HepG2 (cell line): ENCODE results near the gene RPL18. TPM values are rescaled to one million over a fixed set of nuclear protein-coding genes. Genes with fewer than 3 reads are reported as not detected.

Source experiments
- ATAC-seq: fragments of 200-7000 bp; cut with Tn5 transposase; 3 replicates; pipeline ENCODE4 v1.9.1; 2020; ENCODE audit warnings: mild to moderate bottlenecking, moderate library complexity
- BruUV-seq: library from RNA; stranded (reverse); fragments of 400-500 nt; replicated peaks from 2 replicates; lab custom pipeline; 2021; lab: Mats Ljungman, UMichigan
- CTCF ChIA-PET: fragments of 300-600 bp; formaldehyde crosslinking; extraction: SDS; loops from one replicate; lab custom pipeline; 2021; ENCODE audit warnings: low total read pairs, inconsistent platforms, low intra/inter-chr PET ratio; lab: Yijun Ruan, JAX
- POLR2A ChIA-PET: fragments of 350-600 bp; sonication (Branson Sonifier 250); formaldehyde crosslinking; loops from one replicate; lab custom pipeline; 2020; ENCODE audit warnings: antibody characterized with exemption, inconsistent platforms; lab: Yijun Ruan, JAX
- DNase-seq: peaks from one replicate; pipeline ENCODE4 v3.0.0-alpha.2; 2015; ENCODE audit warnings: low spot score
- FAIRE-seq: peaks from 3 replicates; lab custom pipeline; 2011; peaks lifted over from hg19 to GRCh38; lab: Jason Lieb, UNC
- H2AFZ ChIP-seq: one replicate; pipeline ENCODE4 v1.6.1; 2011; ENCODE audit warnings: low read length, inconsistent platforms
- H3K27ac ChIP-seq: fragments of 300-600 bp; 3 replicates; pipeline ENCODE4 v1.8.0; 2011; ENCODE audit warnings: mixed run types, mild to moderate bottlenecking, mixed read lengths, low read length, inconsistent platforms; ENCODE audit not compliant: insufficient read depth; ENCODE audit errors: extremely low read length
- H3K27me3 ChIP-seq, 2 experiments: fragments of 200-600 bp in 1 of 2; 2 replicates in 1 of 2; 3 replicates in 1 of 2; pipeline versions ENCODE4 v1.6.0 to v1.8.0; 2011; ENCODE audit warnings: low read length in 2 of 2, mild to moderate bottlenecking in 2 of 2, moderate library complexity in 2 of 2, inconsistent platforms in 1 of 2; ENCODE audit not compliant: insufficient read depth in 2 of 2, control insufficient read depth in 1 of 2
- H3K36me3 ChIP-seq, 2 experiments: fragments of 200-600 bp in 1 of 2; replicated peaks in 1 of 2; 2 replicates in 1 of 2; 3 replicates in 1 of 2; pipeline versions ENCODE4 v1.5.1 to v1.8.0; 2011; ENCODE audit warnings: low read length in 2 of 2, inconsistent platforms in 1 of 2; ENCODE audit not compliant: insufficient read depth in 2 of 2, control insufficient read depth in 1 of 2
- H3K4me1 ChIP-seq: 2 replicates; pipeline ENCODE4 v1.5.1; 2012; ENCODE audit warnings: low read length, inconsistent platforms; ENCODE audit not compliant: insufficient read depth
- H3K4me2 ChIP-seq: 2 replicates; pipeline ENCODE4 v1.6.0; 2011; ENCODE audit warnings: low read depth, low read length, inconsistent platforms
- H3K4me3 ChIP-seq, 3 experiments: fragments of 200-600 bp in 1 of 3; sonication (generic), shearing (Covaris generic) in 1 of 3; replicated peaks in 1 of 3; 2 replicates each; pipeline ENCODE4 v1.5.1; 2011 to 2016; ENCODE audit warnings: low read length in 3 of 3, inconsistent platforms in 2 of 3, low read depth in 2 of 3, mild to moderate bottlenecking in 2 of 3, control low read depth in 1 of 3, mixed read lengths in 1 of 3; ENCODE audit not compliant: insufficient read depth in 1 of 3
- H3K79me2 ChIP-seq: one replicate; pipeline ENCODE4 v1.6.1; 2011; ENCODE audit warnings: low read length, inconsistent platforms; ENCODE audit not compliant: insufficient read depth
- H3K9ac ChIP-seq: 2 replicates; pipeline ENCODE4 v1.6.0; 2011; ENCODE audit warnings: mild to moderate bottlenecking, low read depth, low read length, inconsistent platforms; ENCODE audit not compliant: insufficient read depth
- H3K9me3 ChIP-seq: 2 replicates; pipeline ENCODE4 v1.5.1; 2012; ENCODE audit warnings: mild to moderate bottlenecking, low read length
- H4K20me1 ChIP-seq: 2 replicates; pipeline ENCODE4 v1.6.0; 2011; ENCODE audit warnings: inconsistent platforms, mild to moderate bottlenecking, low read length, moderate library complexity; ENCODE audit not compliant: insufficient read depth
- ARID2 ChIP-seq: sonication (generic); formaldehyde crosslinking; IDR thresholded peaks from 2 replicates; pipeline ENCODE4 v1.8.1; 2022; ENCODE audit warnings: mild to moderate bottlenecking, missing genetic modification reagents, borderline replicate concordance
- FLYWCH1 ChIP-seq: sonication (generic); formaldehyde crosslinking; IDR thresholded peaks from 2 replicates; pipeline ENCODE4 v1.8.1; 2023; ENCODE audit warnings: mild to moderate bottlenecking, missing genetic modification reagents
- MAFG ChIP-seq: sonication (generic); formaldehyde crosslinking; IDR thresholded peaks from 2 replicates; pipeline ENCODE4 v1.5.1; 2020; ENCODE audit warnings: mild to moderate bottlenecking, missing genetic modification reagents
- RFXAP ChIP-seq: sonication (generic); formaldehyde crosslinking; IDR thresholded peaks from 2 replicates; pipeline ENCODE4 v1.4.0; 2020; ENCODE audit warnings: missing genetic modification reagents, borderline replicate concordance
- SOX13 ChIP-seq, 3 experiments: fragments of 450-650 bp in 1 of 3; sonication (generic) in 1 of 3; formaldehyde crosslinking in 1 of 3; IDR thresholded peaks in 2 of 3; conservative IDR thresholded peaks in 1 of 3; 2 replicates each; pipeline versions ENCODE4 v1.5.0 to v1.6.1; 2016 to 2020; ENCODE audit warnings: antibody characterized with exemption in 1 of 3, mild to moderate bottlenecking in 1 of 3, missing compliant biosample characterization in 1 of 3, missing genetic modification reagents in 1 of 3, moderate library complexity in 1 of 3
- SOX6 ChIP-seq, 2 experiments: fragments of 450-650 bp in 1 of 2; sonication (generic) in 1 of 2; formaldehyde crosslinking in 1 of 2; IDR thresholded peaks; 2 replicates each; pipeline versions ENCODE4 v1.4.0 to v1.6.1; 2017 to 2020; ENCODE audit warnings: antibody characterized with exemption in 1 of 2, mild to moderate bottlenecking in 1 of 2, missing genetic modification reagents in 1 of 2
- ZEB1 ChIP-seq: IDR thresholded peaks from 2 replicates; pipeline ENCODE4 v1.6.1; 2012; ENCODE audit warnings: mild to moderate bottlenecking, low read depth, inconsistent platforms; ENCODE audit not compliant: insufficient replicate concordance
- ZKSCAN8 ChIP-seq: IDR thresholded peaks from 2 replicates; pipeline ENCODE4 v1.6.1; 2016; ENCODE audit warnings: borderline replicate concordance, missing genetic modification reagents, missing compliant biosample characterization
- ZNF138 ChIP-seq: sonication (generic); formaldehyde crosslinking; IDR thresholded peaks from 2 replicates; pipeline ENCODE4 v1.5.0; 2020; ENCODE audit warnings: mild to moderate bottlenecking, low read depth, missing genetic modification reagents
- ZNF160 ChIP-seq: sonication (generic); formaldehyde crosslinking; IDR thresholded peaks from 2 replicates; pipeline ENCODE4 v1.8.0; 2022; ENCODE audit warnings: mild to moderate bottlenecking, inconsistent platforms, missing genetic modification reagents
- ZNF263 ChIP-seq: sonication (generic); formaldehyde crosslinking; IDR thresholded peaks from 2 replicates; pipeline ENCODE4 v1.4.0; 2020; ENCODE audit warnings: missing genetic modification reagents
- ZNF746 ChIP-seq: sonication (generic); formaldehyde crosslinking; IDR thresholded peaks from 2 replicates; pipeline ENCODE4 v1.8.0; 2022; ENCODE audit warnings: mild to moderate bottlenecking, missing genetic modification reagents
- ZNF768 ChIP-seq: sonication (generic); formaldehyde crosslinking; IDR thresholded peaks from 2 replicates; pipeline ENCODE4 v1.4.0; 2020; ENCODE audit warnings: missing genetic modification reagents
- ZNF776 ChIP-seq: sonication (generic); formaldehyde crosslinking; IDR thresholded peaks from 2 replicates; pipeline ENCODE4 v1.4.0; 2020; ENCODE audit warnings: mild to moderate bottlenecking, missing genetic modification reagents
- ZNF792 ChIP-seq: IDR thresholded peaks from 2 replicates; pipeline ENCODE4 v1.6.1; 2016
- WGBS: methylation state at CpG from one replicate; pipeline ENCODE4 v1.1.6; 2017; ENCODE audit warnings: low lambda C conversion rate; 5-methylcytosine and 5-hydroxymethylcytosine counted together
- in situ Hi-C: cut with HindIII; loops from 2 replicates; pipeline ENCODE4 v1.10.0; 2017; ENCODE audit warnings: low pct_unique_long_range_greater_than_20kb; ENCODE audit not compliant: extremely low pct_ligation_motif_present
- intact Hi-C: fragments of 100-400 bp; cut with micrococcal nuclease; formaldehyde crosslinking; loops from one replicate; pipeline ENCODE4 v1.10.0; 2022; ENCODE audit not compliant: unreplicated experiment
- polyA plus RNA-seq, 8 experiments: library from polyadenylated mRNA; depleted of rRNA in 3 of 8; stranded (reverse) in 7 of 8; unstranded in 1 of 8; fragments of >200 nt; fragmentation: Illumina TruSeq in 4 of 8; extraction: Trizol in 4 of 8; gene quantifications; 2 replicates each; pipeline versions ENCODE4 v1.2.1 to v1.2.3, GENCODE V29; 2011 to 2016; ENCODE audit warnings: low read depth in 4 of 8, missing spikeins in 1 of 8, mixed read lengths in 1 of 8; ENCODE audit not compliant: insufficient read depth in 1 of 8
- total RNA-seq, 5 experiments: library from RNA; depleted of rRNA; stranded (reverse); fragments of >200 nt; fragmentation: Illumina TruSeq; extraction: Trizol; gene quantifications; 2 replicates each; pipeline ENCODE4 v1.2.3, GENCODE V29; 2016; ENCODE audit warnings: low read depth in 1 of 5
- TF ChIP-seq, protein P1 (sequence below): IDR thresholded peaks from 2 replicates; pipeline ENCODE4 v1.6.1; 2016; ENCODE audit warnings: control low read depth
- TF ChIP-seq, protein P2 (sequence below): sonication (generic); formaldehyde crosslinking; IDR thresholded peaks from 2 replicates; pipeline ENCODE4 v1.8.0; 2022; ENCODE audit warnings: mild to moderate bottlenecking, missing genetic modification reagents; ENCODE audit not compliant: insufficient replicate concordance
- TF ChIP-seq, protein P3 (sequence below): sonication (generic); formaldehyde crosslinking; conservative IDR thresholded peaks from 2 replicates; pipeline ENCODE4 v1.8.0; 2022; ENCODE audit warnings: mild to moderate bottlenecking, moderate library complexity, missing genetic modification reagents

Gene RPL18
- total and polyA plus RNA-seq, 2 of the 13 experiments (the other 11 are each of a cell fraction or from before 2014, with no cell fraction given) = 1,485 to 1,639 TPM

DNA sequence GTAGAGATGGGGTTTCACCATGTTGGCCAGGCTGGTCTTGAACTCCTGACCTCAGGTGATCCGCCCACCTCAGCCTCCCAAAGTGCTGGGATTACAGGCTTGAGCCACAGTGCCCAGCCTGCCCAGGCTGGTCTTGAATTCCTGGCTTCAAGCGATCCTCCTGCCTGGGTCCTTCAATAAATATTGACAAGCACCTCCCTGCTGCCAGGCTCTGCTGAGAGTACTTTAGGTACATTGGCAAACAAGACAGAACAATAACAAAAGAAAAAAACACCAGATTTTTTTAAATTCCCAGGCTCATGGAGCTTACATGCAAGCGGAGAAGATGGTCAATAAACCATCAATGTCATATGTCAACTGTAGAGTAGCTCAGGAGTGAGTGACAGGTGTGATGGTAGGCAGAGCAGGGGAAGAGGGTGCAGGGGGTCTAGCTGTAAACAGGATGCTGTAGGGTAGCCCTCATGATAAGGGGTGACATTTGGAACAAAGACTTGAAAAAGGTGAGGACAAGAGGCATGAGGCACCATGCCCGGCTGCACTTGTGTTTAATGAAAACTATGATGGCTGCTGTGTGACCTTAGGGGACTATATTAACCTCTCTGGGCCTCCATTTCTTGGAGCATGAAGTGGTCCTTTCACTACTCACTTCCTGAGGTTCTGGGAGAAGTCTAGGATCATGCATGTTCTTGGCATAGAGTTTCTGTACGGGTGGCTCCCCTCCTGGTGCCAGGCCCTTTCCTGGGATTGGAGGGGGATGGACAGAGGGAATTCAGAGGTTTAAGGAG, 47.4 kb downstream of the RPL18 start (continued):
- TF ChIP-seq SOX13 (IDR thresholded peaks at IDR 0.05) = no peak
- peak in 1 of 2 experiments; percentile 77; a peak in 2 of 4 replicates for TF ChIP-seq SOX13 (CRISPR knock-in tag; conservative IDR thresholded peaks at IDR 0.05 in 1 of 2, IDR thresholded peaks at IDR 0.05 in 1 of 2)
- TF ChIP-seq ZNF768 (CRISPR knock-in tag) = peak; percentile 97
- TF ChIP-seq ZNF138 (CRISPR knock-in tag) = no peak
- no peak for TF ChIP-seq SOX6 (IDR thresholded peaks at IDR 0.05)
- peak; percentile 61 for TF ChIP-seq SOX6 (CRISPR knock-in tag; IDR thresholded peaks at IDR 0.05)
- TF ChIP-seq, protein P1, sequence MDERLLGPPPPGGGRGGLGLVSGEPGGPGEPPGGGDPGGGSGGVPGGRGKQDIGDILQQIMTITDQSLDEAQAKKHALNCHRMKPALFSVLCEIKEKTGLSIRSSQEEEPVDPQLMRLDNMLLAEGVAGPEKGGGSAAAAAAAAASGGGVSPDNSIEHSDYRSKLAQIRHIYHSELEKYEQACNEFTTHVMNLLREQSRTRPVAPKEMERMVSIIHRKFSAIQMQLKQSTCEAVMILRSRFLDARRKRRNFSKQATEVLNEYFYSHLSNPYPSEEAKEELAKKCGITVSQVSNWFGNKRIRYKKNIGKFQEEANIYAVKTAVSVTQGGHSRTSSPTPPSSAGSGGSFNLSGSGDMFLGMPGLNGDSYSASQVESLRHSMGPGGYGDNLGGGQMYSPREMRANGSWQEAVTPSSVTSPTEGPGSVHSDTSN (CRISPR knock-in tag) = peak; percentile 48; the same call in 1 of the 2 replicates

DNA sequence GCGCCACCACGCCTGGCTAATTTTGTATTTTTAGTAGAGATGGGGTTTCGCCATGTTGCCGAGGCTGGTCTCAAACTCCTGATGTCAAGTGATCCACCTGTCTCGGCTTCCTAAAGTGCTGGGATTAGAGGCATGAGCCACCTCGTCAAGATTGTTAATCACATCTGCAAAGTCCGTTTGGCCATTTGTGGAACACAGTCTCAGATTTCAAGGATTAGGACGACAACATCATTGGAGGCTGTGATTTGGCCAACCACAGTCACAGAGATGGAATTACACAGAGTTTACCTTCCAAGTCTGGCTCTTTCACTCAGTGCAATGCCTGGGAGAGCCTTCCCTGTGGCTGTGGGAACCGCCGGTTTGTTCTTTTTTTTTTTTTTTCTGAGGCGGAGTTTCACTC, 49.2 kb downstream of the RPL18 start:
- ChIA-PET POLR2A (no interaction called here), CTCF (no interaction called here)
- no peak overlapping the region for H3K4me3 ChIP-seq
- FAIRE-seq = no peak
- no peak for ATAC-seq
- H3K27ac ChIP-seq = no peak overlapping the region
- WGBS = 75% methylated on average over 11 of the region's 11 CpGs
- no peaks in the 10 kb centered on the region for H3K27me3 ChIP-seq
- H3K9me3 ChIP-seq = no peaks in the 10 kb centered on the region
- intact Hi-C loops (no loop called here), in situ Hi-C loops (no loop called here)
- H3K36me3 ChIP-seq = no peaks in the 10 kb centered on the region
- BruUV-seq = no TSS peak
- H2AFZ ChIP-seq = no peak overlapping the region
- no peaks in the 10 kb centered on the region for H4K20me1 ChIP-seq
- no peak overlapping the region for H3K9ac ChIP-seq
- no peak for TF ChIP-seq MAFG (CRISPR knock-in tag)
- no peak for TF ChIP-seq ARID2 (CRISPR knock-in tag)
- TF ChIP-seq FLYWCH1 (CRISPR knock-in tag) = no peak
- TF ChIP-seq ZEB1 = no peak
- no peak for TF ChIP-seq ZNF263 (CRISPR knock-in tag)
- no peak for TF ChIP-seq ZNF776 (CRISPR knock-in tag)
- no peak for TF ChIP-seq ZKSCAN8
- TF ChIP-seq, protein P2, sequence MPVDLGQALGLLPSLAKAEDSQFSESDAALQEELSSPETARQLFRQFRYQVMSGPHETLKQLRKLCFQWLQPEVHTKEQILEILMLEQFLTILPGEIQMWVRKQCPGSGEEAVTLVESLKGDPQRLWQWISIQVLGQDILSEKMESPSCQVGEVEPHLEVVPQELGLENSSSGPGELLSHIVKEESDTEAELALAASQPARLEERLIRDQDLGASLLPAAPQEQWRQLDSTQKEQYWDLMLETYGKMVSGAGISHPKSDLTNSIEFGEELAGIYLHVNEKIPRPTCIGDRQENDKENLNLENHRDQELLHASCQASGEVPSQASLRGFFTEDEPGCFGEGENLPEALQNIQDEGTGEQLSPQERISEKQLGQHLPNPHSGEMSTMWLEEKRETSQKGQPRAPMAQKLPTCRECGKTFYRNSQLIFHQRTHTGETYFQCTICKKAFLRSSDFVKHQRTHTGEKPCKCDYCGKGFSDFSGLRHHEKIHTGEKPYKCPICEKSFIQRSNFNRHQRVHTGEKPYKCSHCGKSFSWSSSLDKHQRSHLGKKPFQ (CRISPR knock-in tag) = no peak
- no peak for TF ChIP-seq ZNF160 (CRISPR knock-in tag)
- TF ChIP-seq ZNF746 (CRISPR knock-in tag) = no peak
- no peak for TF ChIP-seq RFXAP
- no peak for TF ChIP-seq ZNF792
- TF ChIP-seq, protein P3, sequence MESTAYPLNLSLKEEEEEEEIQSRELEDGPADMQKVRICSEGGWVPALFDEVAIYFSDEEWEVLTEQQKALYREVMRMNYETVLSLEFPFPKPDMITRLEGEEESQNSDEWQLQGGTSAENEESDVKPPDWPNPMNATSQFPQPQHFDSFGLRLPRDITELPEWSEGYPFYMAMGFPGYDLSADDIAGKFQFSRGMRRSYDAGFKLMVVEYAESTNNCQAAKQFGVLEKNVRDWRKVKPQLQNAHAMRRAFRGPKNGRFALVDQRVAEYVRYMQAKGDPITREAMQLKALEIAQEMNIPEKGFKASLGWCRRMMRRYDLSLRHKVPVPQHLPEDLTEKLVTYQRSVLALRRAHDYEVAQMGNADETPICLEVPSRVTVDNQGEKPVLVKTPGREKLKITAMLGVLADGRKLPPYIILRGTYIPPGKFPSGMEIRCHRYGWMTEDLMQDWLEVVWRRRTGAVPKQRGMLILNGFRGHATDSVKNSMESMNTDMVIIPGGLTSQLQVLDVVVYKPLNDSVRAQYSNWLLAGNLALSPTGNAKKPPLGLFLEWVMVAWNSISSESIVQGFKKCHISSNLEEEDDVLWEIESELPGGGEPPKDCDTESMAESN = no peak
- DNase-seq = no peak
- no peak overlapping the region for H3K4me2 ChIP-seq
- no peaks in the 10 kb centered on the region for H3K79me2 ChIP-seq
- peaks cover 81% of the 10 kb centered on the region for H3K4me1 ChIP-seq
